NT2/D1 (cell line): ENCODE results near the gene THOC5.

Source experiments
- DNase-seq: peaks from one replicate; pipeline ENCODE4 v3.0.0-alpha.2; 2011; ENCODE audit warnings: low read depth, low spot score
- H3K27me3 ChIP-seq: 2 replicates; pipeline ENCODE4 v1.6.0; 2011; ENCODE audit warnings: mild to moderate bottlenecking; ENCODE audit not compliant: insufficient read length, insufficient read depth
- H3K36me3 ChIP-seq: 2 replicates; pipeline ENCODE4 v1.6.1; 2011; ENCODE audit warnings: mild to moderate bottlenecking, low read length, mixed read lengths; ENCODE audit not compliant: insufficient read depth, insufficient read length
- H3K4me1 ChIP-seq: 2 replicates; pipeline ENCODE4 v1.5.1; 2011; ENCODE audit not compliant: insufficient read depth, insufficient read length
- H3K4me3 ChIP-seq: 2 replicates; pipeline ENCODE4 v1.5.1; 2011; ENCODE audit warnings: low read depth; ENCODE audit not compliant: insufficient read length
- H3K9ac ChIP-seq: 2 replicates; pipeline ENCODE4 v1.6.0; 2011; ENCODE audit warnings: low read depth; ENCODE audit not compliant: insufficient read length
- H3K9me3 ChIP-seq: 2 replicates; pipeline ENCODE4 v1.5.1; 2011; ENCODE audit warnings: mild to moderate bottlenecking, low read length; ENCODE audit not compliant: insufficient read depth
- SUZ12 ChIP-seq: IDR thresholded peaks from 2 replicates; pipeline ENCODE4 v1.6.1; 2011; ENCODE audit not compliant: insufficient read length, insufficient read depth; ENCODE audit errors: extremely low read depth
- YY1 ChIP-seq: IDR thresholded peaks from 2 replicates; pipeline ENCODE4 v1.6.1; 2011; ENCODE audit not compliant: insufficient read length, insufficient read depth
- ZNF274 ChIP-seq: IDR thresholded peaks from 2 replicates; pipeline ENCODE4 v1.6.1; 2011; ENCODE audit warnings: mild to moderate bottlenecking, low read depth, low read length

The THOC5 gene

DNA sequence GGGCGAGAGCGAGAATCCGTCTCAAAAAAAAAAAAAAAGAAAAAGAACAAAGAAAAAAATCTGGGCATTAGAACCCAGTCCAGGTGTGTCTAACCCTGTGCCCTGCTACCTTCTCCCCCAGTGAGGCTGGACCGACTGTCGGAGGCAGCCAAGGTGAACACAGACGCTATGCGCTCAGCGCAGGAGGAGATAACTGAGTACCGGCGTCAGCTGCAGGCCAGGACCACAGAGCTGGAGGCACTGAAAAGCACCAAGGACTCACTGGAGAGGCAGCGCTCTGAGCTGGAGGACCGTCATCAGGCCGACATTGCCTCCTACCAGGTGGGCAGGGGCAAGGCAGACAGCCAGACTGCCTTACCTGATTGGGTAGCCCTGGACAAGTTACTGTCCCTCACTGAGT, 70.3 kb downstream of the THOC5 start:
- Histone ChIP-seq H3K9me3 (no peaks in the 10 kb centered on the region), H3K36me3 (peaks cover 22% of the 10 kb centered on the region), H3K4me3 (no peak overlapping the region), H3K27me3 (peaks cover 30% of the 10 kb centered on the region), H3K9ac (peak overlapping the region; percentile 50), H3K4me1 (peaks cover 12% of the 10 kb centered on the region)
- TF ChIP-seq ZNF274: no peak
- TF ChIP-seq YY1: no peak
- no peak for TF ChIP-seq SUZ12
- no peak for DNase-seq

DNA sequence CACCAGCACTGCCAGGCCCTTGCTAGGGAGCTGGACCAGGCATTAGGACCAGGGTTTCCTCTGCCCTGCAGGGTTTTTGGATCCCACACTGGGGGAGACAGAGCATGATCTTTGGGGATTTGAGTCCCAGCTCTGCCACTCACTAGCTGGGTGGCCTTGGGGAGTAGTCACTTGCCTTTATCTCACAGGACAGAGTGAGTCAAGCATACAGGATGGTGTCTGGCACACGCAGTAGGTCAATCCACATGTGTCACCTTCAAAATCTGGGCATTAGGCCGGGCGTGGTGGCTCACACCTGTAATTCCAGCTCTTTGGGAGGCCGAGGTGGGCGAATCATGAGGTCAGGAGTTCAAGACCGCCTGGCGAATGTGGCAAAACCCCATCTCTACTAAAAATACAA, 70.8 kb downstream of the THOC5 start:
- no peak for DNase-seq
- Histone ChIP-seq H3K27me3 (peaks cover 32% of the 10 kb centered on the region), H3K9me3 (no peaks in the 10 kb centered on the region), H3K9ac (no peak overlapping the region), H3K4me1 (peaks cover 13% of the 10 kb centered on the region), H3K36me3 (peaks cover 21% of the 10 kb centered on the region), H3K4me3 (no peak overlapping the region)
- TF ChIP-seq YY1: no peak
- TF ChIP-seq SUZ12: no peak
- TF ChIP-seq ZNF274: no peak

DNA sequence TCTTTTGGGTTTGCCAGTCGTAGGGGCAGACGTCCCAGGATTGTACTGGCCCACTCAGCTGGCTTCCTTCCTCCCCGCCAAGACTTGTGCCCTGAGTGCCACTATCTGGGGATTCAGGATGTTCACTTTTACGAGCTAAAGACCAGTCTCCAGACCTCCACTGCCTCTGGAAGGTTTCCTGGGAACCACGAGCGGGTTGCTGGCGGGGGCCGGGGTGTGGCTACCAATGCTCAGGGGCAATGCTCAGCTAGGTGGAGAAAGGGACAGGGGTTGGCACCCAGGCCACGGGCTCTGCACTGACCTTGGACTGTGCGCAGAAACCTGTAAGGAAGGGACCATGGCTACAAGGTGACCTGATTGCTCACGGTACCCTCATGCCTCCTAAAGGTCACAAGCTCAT, 71.3 kb downstream of the THOC5 start:
- Histone ChIP-seq H3K9ac (peak overlapping the region; percentile 45), H3K36me3 (peaks cover 18% of the 10 kb centered on the region), H3K4me3 (peak overlapping the region; percentile 67), H3K27me3 (peaks cover 32% of the 10 kb centered on the region), H3K4me1 (peaks cover 13% of the 10 kb centered on the region), H3K9me3 (no peaks in the 10 kb centered on the region)
- no peak for DNase-seq
- no peak for TF ChIP-seq YY1
- no peak for TF ChIP-seq SUZ12
- TF ChIP-seq ZNF274: no peak

DNA sequence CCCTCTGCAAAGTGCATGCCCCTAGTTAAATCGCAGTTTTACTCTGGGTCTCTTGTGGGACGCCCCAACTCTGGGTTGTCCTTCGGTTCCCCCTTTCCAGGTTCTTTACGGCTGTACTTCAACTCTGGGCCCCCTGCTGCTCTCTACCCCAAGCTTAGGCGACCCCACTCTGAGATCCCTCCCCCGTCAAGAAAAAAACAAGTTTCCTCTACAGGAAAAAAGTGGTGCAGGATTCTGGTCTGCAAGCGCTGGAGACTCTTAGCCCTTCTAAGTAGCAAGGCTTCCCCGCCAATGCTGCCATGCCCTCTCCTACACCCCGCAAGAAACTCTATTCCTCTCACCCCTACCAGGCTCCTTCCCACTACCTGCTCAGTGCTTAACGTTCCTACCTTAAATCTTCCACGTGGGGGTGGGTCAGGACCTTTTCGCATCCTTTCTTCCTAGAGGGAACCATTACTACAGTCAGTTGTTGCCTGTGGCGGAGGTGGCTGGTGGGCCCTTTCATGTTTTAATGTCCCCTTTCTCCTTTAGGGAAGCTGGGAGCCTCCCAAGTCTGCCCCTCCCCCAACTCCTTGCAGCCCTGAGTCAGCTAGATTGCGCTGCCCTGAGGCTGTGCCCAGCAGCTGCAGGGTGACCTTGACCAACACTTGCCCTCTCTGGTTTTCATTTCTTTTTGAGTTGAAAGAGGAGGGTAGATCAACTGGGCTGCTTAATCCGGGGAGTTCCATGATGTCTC, 72.1 kb downstream of the THOC5 start:
- Histone ChIP-seq H3K9ac (peak overlapping the region; percentile 72), H3K9me3 (no peaks in the 10 kb centered on the region), H3K4me3 (peak overlapping the region; percentile 67), H3K36me3 (peaks cover 13% of the 10 kb centered on the region), H3K4me1 (peaks cover 13% of the 10 kb centered on the region), H3K27me3 (peaks cover 32% of the 10 kb centered on the region)
- DNase-seq: no peak
- TF ChIP-seq YY1 (no peak), SUZ12 (no peak)

DNA sequence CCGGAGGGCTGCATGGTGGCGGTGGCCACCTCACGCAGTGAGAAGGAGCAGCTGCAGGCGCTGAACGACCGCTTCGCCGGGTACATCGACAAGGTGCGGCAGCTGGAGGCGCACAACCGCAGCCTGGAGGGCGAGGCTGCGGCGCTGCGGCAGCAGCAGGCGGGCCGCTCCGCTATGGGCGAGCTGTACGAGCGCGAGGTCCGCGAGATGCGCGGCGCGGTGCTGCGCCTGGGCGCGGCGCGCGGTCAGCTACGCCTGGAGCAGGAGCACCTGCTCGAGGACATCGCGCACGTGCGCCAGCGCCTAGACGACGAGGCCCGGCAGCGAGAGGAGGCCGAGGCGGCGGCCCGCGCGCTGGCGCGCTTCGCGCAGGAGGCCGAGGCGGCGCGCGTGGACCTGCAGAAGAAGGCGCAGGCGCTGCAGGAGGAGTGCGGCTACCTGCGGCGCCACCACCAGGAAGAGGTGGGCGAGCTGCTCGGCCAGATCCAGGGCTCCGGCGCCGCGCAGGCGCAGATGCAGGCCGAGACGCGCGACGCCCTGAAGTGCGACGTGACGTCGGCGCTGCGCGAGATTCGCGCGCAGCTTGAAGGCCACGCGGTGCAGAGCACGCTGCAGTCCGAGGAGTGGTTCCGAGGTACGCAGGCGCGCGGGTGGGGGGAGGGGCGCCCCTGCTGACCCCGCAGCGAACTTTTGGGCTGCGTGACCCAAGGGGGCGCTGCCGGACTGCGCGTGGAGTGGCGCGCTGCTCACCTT, 72.9 kb downstream of the THOC5 start:
- DNase-seq: peak; percentile 51
- peak overlapping the region; percentile 67 for H3K4me3 ChIP-seq
- TF ChIP-seq SUZ12 (no peak), ZNF274 (no peak), YY1 (no peak)
- peak overlapping the region; percentile 80 for H3K9ac ChIP-seq
- peaks cover 32% of the 10 kb centered on the region for H3K27me3 ChIP-seq
- H3K9me3 ChIP-seq: no peaks in the 10 kb centered on the region
- H3K4me1 ChIP-seq: peaks cover 13% of the 10 kb centered on the region
- peaks cover 11% of the 10 kb centered on the region for H3K36me3 ChIP-seq

DNA sequence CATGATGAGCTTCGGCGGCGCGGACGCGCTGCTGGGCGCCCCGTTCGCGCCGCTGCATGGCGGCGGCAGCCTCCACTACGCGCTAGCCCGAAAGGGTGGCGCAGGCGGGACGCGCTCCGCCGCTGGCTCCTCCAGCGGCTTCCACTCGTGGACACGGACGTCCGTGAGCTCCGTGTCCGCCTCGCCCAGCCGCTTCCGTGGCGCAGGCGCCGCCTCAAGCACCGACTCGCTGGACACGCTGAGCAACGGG, 73.4 kb downstream of the THOC5 start:
- no peaks in the 10 kb centered on the region for H3K9me3 ChIP-seq
- H3K9ac ChIP-seq: peak overlapping the region; percentile 80
- H3K36me3 ChIP-seq: peaks cover 7% of the 10 kb centered on the region
- TF ChIP-seq ZNF274: no peak
- no peak for TF ChIP-seq YY1
- no peak for TF ChIP-seq SUZ12
- H3K4me3 ChIP-seq: peak overlapping the region; percentile 67
- peaks cover 13% of the 10 kb centered on the region for H3K4me1 ChIP-seq
- DNase-seq: no peak
- peaks cover 32% of the 10 kb centered on the region for H3K27me3 ChIP-seq

DNA sequence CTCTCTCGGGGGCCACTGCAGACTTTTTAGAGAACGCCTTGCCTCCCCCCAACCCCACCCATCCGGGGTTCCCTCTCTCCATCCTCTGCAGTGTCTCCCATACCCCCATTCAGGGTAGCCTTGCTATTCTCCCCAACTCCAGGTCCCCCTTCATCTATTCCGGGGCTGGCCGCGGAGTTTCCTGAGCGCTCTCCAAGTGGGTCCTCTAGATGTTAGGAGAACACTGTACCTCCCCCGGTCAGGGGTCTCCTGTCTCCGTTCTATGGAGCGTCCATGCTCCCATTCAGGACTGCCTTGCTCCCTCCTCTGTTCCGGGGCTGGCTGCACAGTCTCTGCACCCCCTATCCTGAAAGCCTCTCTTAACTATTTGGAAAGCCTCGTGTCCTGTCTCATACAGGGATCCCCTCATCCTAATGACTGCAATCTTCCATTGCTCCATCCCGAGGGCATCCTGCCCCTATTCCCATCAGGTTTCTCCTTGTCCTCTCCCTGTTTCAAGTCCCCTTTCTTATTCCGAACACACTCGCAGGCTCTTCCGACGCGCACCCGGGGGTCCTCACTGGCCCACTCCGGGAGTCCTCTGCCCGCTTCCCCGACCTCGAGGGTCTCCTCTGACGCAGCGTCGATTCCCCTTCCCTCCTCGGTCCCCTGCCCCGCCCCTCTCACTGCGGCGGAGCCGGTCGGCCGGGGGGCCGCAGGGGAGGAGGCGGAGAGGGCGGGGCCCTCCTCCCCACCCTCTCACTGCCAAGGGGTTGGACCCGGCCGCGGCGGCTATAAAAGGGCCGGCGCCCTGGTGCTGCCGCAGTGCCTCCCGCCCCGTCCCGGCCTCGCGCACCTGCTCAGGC, 73.9 kb downstream of the THOC5 start, which contains the start of gene NEFH:
TSS of gene NEFH (plus strand) at position 802 of the 845 bp plus-strand sequence. CDS start 45 bp downstream, outside the sequence.
- DNase-seq: no peak
- peak within 1 kb of the TSS; percentile 80 for H3K9ac ChIP-seq
- peaks cover 13% of the 10 kb centered on the region for H3K4me1 ChIP-seq
- peaks cover 32% of the 10 kb centered on the region for H3K27me3 ChIP-seq
- peaks cover 7% of the 10 kb centered on the region for H3K36me3 ChIP-seq
- H3K9me3 ChIP-seq: no peaks in the 10 kb centered on the region
- peak within 1 kb of the TSS; percentile 67 for H3K4me3 ChIP-seq
- TF ChIP-seq YY1: no peak
- TF ChIP-seq SUZ12: no peak
- TF ChIP-seq ZNF274: no peak
